Brain microvascular endothelial cell (primary cell): ENCODE results near the gene COL25A1.

Experiments
- DNase-seq: peaks from one replicate; pipeline ENCODE4 v3.0.0-alpha.2; 2020
- H3K27ac ChIP-seq: fragments of 250-450 bp; sonication (Bioruptor Pico); 2 replicates; pipeline ENCODE4 v1.5.1; 2020; ENCODE audit warnings: mild to moderate bottlenecking, moderate library complexity
- H3K27me3 ChIP-seq: fragments of 250-450 bp; sonication (Bioruptor Pico); replicated peaks from 2 replicates; pipeline ENCODE4 v1.5.1; 2020; ENCODE audit warnings: mild to moderate bottlenecking
- H3K36me3 ChIP-seq: fragments of 250-450 bp; sonication (Bioruptor Pico); replicated peaks from 2 replicates; pipeline ENCODE4 v1.5.1; 2020; ENCODE audit warnings: mild to moderate bottlenecking
- H3K4me3 ChIP-seq: 2 replicates; pipeline ENCODE4 v1.5.1; 2011; ENCODE audit warnings: low read depth, mild to moderate bottlenecking, control low read depth, low read length, moderate library complexity
- in situ Hi-C: cut with HindIII; loops from 2 replicates; pipeline ENCODE4 v1.10.0; 2017; ENCODE audit warnings: low sequenced_read_pairs, low pct_ligation_motif_present
- TF ChIP-seq, protein P1 (sequence below): IDR thresholded peaks from 2 replicates; pipeline ENCODE4 v1.5.1; 2011; ENCODE audit warnings: low read depth, mild to moderate bottlenecking, moderate library complexity, low read length, control low read depth, inconsistent platforms; ENCODE audit errors: missing control alignments

COL25A1 gene

GRCh38 chr4:108900018-108900580 lies 402.4 kb downstream of the COL25A1 start:
- no peak overlapping the region for H3K27ac ChIP-seq
- DNase-seq, result no peak
- in situ Hi-C loops, result no loop called here
- H3K27me3 ChIP-seq, result no peaks in the 10 kb centered on the region
- TF ChIP-seq, protein P1, sequence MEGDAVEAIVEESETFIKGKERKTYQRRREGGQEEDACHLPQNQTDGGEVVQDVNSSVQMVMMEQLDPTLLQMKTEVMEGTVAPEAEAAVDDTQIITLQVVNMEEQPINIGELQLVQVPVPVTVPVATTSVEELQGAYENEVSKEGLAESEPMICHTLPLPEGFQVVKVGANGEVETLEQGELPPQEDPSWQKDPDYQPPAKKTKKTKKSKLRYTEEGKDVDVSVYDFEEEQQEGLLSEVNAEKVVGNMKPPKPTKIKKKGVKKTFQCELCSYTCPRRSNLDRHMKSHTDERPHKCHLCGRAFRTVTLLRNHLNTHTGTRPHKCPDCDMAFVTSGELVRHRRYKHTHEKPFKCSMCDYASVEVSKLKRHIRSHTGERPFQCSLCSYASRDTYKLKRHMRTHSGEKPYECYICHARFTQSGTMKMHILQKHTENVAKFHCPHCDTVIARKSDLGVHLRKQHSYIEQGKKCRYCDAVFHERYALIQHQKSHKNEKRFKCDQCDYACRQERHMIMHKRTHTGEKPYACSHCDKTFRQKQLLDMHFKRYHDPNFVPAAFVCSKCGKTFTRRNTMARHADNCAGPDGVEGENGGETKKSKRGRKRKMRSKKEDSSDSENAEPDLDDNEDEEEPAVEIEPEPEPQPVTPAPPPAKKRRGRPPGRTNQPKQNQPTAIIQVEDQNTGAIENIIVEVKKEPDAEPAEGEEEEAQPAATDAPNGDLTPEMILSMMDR, result no peak
- H3K36me3 ChIP-seq, result no peaks in the 10 kb centered on the region
- H3K4me3 ChIP-seq, result no peak overlapping the region

DNA sequence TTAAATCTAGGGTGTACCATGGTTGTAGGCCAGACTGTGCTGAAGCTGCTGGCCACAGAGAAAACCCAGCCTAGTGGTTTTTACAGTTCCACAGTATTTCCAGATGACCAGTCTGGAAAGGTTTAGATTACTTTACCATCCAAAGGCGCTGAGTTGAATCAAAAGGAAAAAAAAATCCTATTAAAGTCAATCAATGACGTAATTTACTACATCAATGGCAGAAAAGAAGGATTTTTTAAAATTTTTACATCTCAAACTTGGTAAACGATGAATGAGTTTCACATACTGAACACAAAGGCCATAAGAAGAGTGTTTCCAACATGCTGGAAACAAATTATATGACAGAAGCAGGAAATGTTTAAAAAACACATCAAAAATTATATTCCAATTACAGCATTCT lies 409.0 kb downstream of the COL25A1 start:
- H3K27ac ChIP-seq, result no peak overlapping the region
- H3K27me3 ChIP-seq, result no peaks in the 10 kb centered on the region
- H3K36me3 ChIP-seq, result no peaks in the 10 kb centered on the region
- in situ Hi-C loops, result no loop called here
- no peak for DNase-seq
- no peak overlapping the region for H3K4me3 ChIP-seq
- TF ChIP-seq, protein P1, result no peak

- H3K27ac ChIP-seq, result no peak overlapping the region
- TF ChIP-seq, protein P1, result no peak
- H3K36me3 ChIP-seq, result no peaks in the 10 kb centered on the region
- H3K4me3 ChIP-seq, result no peak overlapping the region
- H3K27me3 ChIP-seq, result no peaks in the 10 kb centered on the region
- in situ Hi-C loops, result no loop called here
- DNase-seq, result no peak
These were observed 410.4 kb downstream of the COL25A1 start for GRCh38 chr4:108891896-108892590.

DNA sequence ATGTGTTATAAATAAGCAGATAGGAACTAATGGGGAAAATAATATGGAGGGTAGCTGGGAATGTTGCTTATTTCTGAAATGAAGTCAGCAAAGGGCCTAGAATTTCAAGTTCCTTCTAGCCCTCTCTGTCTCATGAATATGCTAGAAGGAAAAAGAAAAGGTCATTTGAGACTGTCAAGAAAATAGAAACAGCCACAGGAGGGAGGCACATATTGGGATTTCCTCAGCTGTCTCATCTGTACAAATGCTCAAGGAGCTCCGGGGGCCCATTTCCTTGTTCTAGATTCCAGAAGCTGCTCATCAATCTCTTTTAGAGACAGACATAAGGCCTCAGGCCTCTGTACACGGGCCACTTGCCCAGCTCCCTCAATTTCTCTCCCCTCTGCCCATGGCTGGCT lies 412.0 kb downstream of the COL25A1 start:
- H3K27ac ChIP-seq, result no peak overlapping the region
- no peak overlapping the region for H3K4me3 ChIP-seq
- in situ Hi-C loops, result no loop called here
- no peaks in the 10 kb centered on the region for H3K36me3 ChIP-seq
- no peak for DNase-seq
- TF ChIP-seq, protein P1, result no peak
- H3K27me3 ChIP-seq, result no peaks in the 10 kb centered on the region

DNA sequence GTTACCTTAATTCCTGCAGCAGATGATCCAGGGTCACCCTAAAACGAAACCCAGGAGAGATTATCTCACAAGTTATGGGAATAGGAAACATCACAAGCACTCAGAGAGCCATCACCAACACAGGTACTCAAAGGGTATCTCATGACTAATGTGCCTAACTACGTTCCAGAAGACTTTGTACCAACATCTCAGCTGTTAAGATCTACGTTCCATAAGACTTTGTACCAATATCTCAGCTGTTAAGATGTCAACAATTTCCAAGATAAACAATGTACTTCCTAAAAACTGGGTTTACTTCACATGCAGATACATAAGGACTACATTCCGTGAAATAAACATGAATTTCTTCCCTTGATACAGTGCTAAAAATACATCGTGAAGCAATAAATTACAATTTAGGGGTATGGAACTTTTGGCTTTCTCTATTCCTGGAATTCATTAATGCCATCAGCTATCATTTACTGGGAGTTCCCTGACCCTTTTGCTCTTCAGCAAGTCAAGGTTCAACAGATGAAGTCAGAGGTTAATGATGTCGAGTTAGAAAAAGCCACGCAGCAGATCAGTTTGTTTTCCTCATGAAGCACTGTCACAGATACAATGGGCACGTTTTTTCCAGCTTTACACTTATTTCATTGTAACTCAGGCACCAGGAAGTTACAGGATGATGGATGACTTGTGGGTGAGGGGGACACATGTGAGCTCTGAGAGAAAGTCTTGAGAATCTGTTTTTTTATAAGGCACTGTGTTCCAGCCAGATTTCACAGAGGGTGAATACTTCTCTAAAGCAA lies 412.6 kb downstream of the COL25A1 start:
- TF ChIP-seq, protein P1, result no peak
- Histone ChIP-seq H3K36me3 (no peaks in the 10 kb centered on the region), H3K27me3 (no peaks in the 10 kb centered on the region), H3K4me3 (no peak overlapping the region), H3K27ac (no peak overlapping the region)
- in situ Hi-C loops, result no loop called here
- DNase-seq, result no peak
